LNCaP clone FGC (cell line): ENCODE measurements around the gene CELF2.
A peak's percentile ranks its signal among the peaks of the same experiment; 100 is the strongest.

ENCODE experiments used
- DNase-seq: peaks from one replicate; pipeline ENCODE4 v3.0.0-alpha.2; 2011; ENCODE audit warnings: low read depth
- H3K4me3 ChIP-seq: 2 replicates; pipeline ENCODE4 v1.5.1; 2011; ENCODE audit warnings: mild to moderate bottlenecking, low read depth, low read length, control low read depth
- CTCF ChIP-seq: IDR thresholded peaks from 2 replicates; pipeline ENCODE4 v1.5.1; 2012; ENCODE audit warnings: mild to moderate bottlenecking; ENCODE audit not compliant: control insufficient read depth, insufficient read depth; ENCODE audit errors: extremely low read depth

Gene CELF2

GRCh38 chr10:11144626-11145494 lies 127.2 kb downstream of the CELF2 start:
- H3K4me3 ChIP-seq: no peak overlapping the region
- no peak for TF ChIP-seq CTCF
- no peak for DNase-seq

- DNase-seq: no peak
- TF ChIP-seq CTCF: no peak
- no peak overlapping the region for H3K4me3 ChIP-seq
These were observed 127.8 kb downstream of the CELF2 start for GRCh38 chr10:11145495-11145855.

GRCh38 chr10:11146402-11147171 lies 128.9 kb downstream of the CELF2 start:
- TF ChIP-seq CTCF: no peak
- no peak overlapping the region for H3K4me3 ChIP-seq
- no peak for DNase-seq

GRCh38 chr10:11147722-11148121 lies 130.1 kb downstream of the CELF2 start:
- peak; percentile 32 for TF ChIP-seq CTCF
- DNase-seq: no peak
- no peak overlapping the region for H3K4me3 ChIP-seq

GRCh38 chr10:11148142-11149028 lies 130.7 kb downstream of the CELF2 start:
- DNase-seq: no peak
- no peak overlapping the region for H3K4me3 ChIP-seq
- TF ChIP-seq CTCF: no peak

GRCh38 chr10:11149807-11150141 lies 132.1 kb downstream of the CELF2 start:
- DNase-seq: no peak
- H3K4me3 ChIP-seq: no peak overlapping the region
- no peak for TF ChIP-seq CTCF
